HepG2 (cell line): Measurements from ENCODE around the gene ZBTB7B. TPM values are rescaled to one million over a fixed set of nuclear protein-coding genes. Genes with fewer than 3 reads are reported as not detected.

ENCODE experiments used
- ATM ChIP-seq: fragments of 450-650 bp; IDR thresholded peaks from 2 replicates; pipeline ENCODE4 v1.7.1; 2017; ENCODE audit warnings: mild to moderate bottlenecking, borderline replicate concordance
- CAMTA2 ChIP-seq: sonication (generic); formaldehyde crosslinking; IDR thresholded peaks from 2 replicates; pipeline ENCODE4 v1.4.0; 2020; ENCODE audit warnings: mild to moderate bottlenecking, missing genetic modification reagents, borderline replicate concordance
- GPN1 ChIP-seq: sonication (generic); formaldehyde crosslinking; IDR thresholded peaks from 2 replicates; pipeline ENCODE4 v1.5.1; 2020; ENCODE audit warnings: missing genetic modification reagents, borderline replicate concordance
- GTF3A ChIP-seq: sonication (generic); formaldehyde crosslinking; conservative IDR thresholded peaks from 2 replicates; pipeline ENCODE4 v1.4.0; 2020; ENCODE audit warnings: mild to moderate bottlenecking, missing genetic modification reagents
- HOXD1 ChIP-seq: sonication (generic); formaldehyde crosslinking; IDR thresholded peaks from 2 replicates; pipeline ENCODE4 v1.5.0; 2020; ENCODE audit warnings: missing genetic modification reagents
- KAT7 ChIP-seq: IDR thresholded peaks from 2 replicates; pipeline ENCODE4 v1.6.1; 2018; ENCODE audit warnings: borderline replicate concordance, missing compliant biosample characterization
- MEF2D ChIP-seq: sonication (generic); formaldehyde crosslinking; IDR thresholded peaks from 2 replicates; pipeline ENCODE4 v1.5.1; 2020; ENCODE audit warnings: mild to moderate bottlenecking, missing genetic modification reagents
- SKI ChIP-seq: fragments of 450-650 bp; IDR thresholded peaks from one replicate; pipeline ENCODE4 v1.6.1; 2018; ENCODE audit warnings: mild to moderate bottlenecking; ENCODE audit not compliant: partially characterized antibody
- TAF1 ChIP-seq: sonication (generic); formaldehyde crosslinking; IDR thresholded peaks from 2 replicates; pipeline ENCODE4 v1.4.0; 2020; ENCODE audit warnings: missing genetic modification reagents
- TOPORS ChIP-seq: sonication (generic); formaldehyde crosslinking; IDR thresholded peaks from 2 replicates; pipeline ENCODE4 v1.8.0; 2023; ENCODE audit warnings: mild to moderate bottlenecking, missing genetic modification reagents
- ZFP36 ChIP-seq: fragments of 150-350 bp; IDR thresholded peaks from 2 replicates; pipeline ENCODE4 v1.6.1; 2018; ENCODE audit warnings: borderline replicate concordance, low read length, low read depth; ENCODE audit not compliant: partially characterized antibody
- ZNF251 ChIP-seq: sonication (generic); formaldehyde crosslinking; IDR thresholded peaks from 2 replicates; pipeline ENCODE4 v1.9.0; 2021; ENCODE audit warnings: mild to moderate bottlenecking, missing genetic modification reagents
- ZNF367 ChIP-seq: sonication (generic); formaldehyde crosslinking; IDR thresholded peaks from 2 replicates; pipeline ENCODE4 v1.4.0; 2020; ENCODE audit warnings: missing genetic modification reagents, borderline replicate concordance
- ZNF644 ChIP-seq: IDR thresholded peaks from 2 replicates; pipeline ENCODE4 v1.6.1; 2016; ENCODE audit warnings: low read depth
- ZNF839 ChIP-seq: sonication (generic); formaldehyde crosslinking; IDR thresholded peaks from 2 replicates; pipeline ENCODE4 v1.4.0; 2020; ENCODE audit warnings: missing genetic modification reagents, mild to moderate bottlenecking, borderline replicate concordance
- ZSCAN12 ChIP-seq: sonication (generic); formaldehyde crosslinking; IDR thresholded peaks from 2 replicates; pipeline ENCODE4 v1.9.0; 2021; ENCODE audit warnings: mild to moderate bottlenecking, missing genetic modification reagents
- ZSCAN25 ChIP-seq: sonication (generic); formaldehyde crosslinking; IDR thresholded peaks from 2 replicates; pipeline ENCODE4 v1.8.0; 2022; ENCODE audit warnings: mild to moderate bottlenecking, missing genetic modification reagents
- polyA plus RNA-seq, 8 experiments: library from polyadenylated mRNA; depleted of rRNA in 3 of 8; stranded (reverse) in 7 of 8; unstranded in 1 of 8; fragments of >200 nt; fragmentation: Illumina TruSeq in 4 of 8; extraction: Trizol in 4 of 8; gene quantifications; 2 replicates each; pipeline versions ENCODE4 v1.2.1 to v1.2.3, GENCODE V29; 2011 to 2016; ENCODE audit warnings: low read depth in 4 of 8, missing spikeins in 1 of 8, mixed read lengths in 1 of 8; ENCODE audit not compliant: insufficient read depth in 1 of 8
- total RNA-seq, 5 experiments: library from RNA; depleted of rRNA; stranded (reverse); fragments of >200 nt; fragmentation: Illumina TruSeq; extraction: Trizol; gene quantifications; 2 replicates each; pipeline ENCODE4 v1.2.3, GENCODE V29; 2016; ENCODE audit warnings: low read depth in 1 of 5
- TF ChIP-seq, protein P1 (sequence below): sonication (generic); formaldehyde crosslinking; IDR thresholded peaks from 2 replicates; pipeline ENCODE4 v1.8.1; 2023; ENCODE audit warnings: mild to moderate bottlenecking, missing genetic modification reagents, borderline replicate concordance
- TF ChIP-seq, protein P2 (sequence below): sonication (generic); formaldehyde crosslinking; IDR thresholded peaks from 2 replicates; pipeline ENCODE4 v1.5.1; 2020; ENCODE audit warnings: mild to moderate bottlenecking, missing genetic modification reagents
- TF ChIP-seq, protein P3 (sequence below): IDR thresholded peaks from 2 replicates; pipeline ENCODE4 v1.4.0; 2020; ENCODE audit warnings: mild to moderate bottlenecking, missing genetic modification reagents
- TF ChIP-seq, protein P4 (sequence below): sonication (generic); formaldehyde crosslinking; conservative IDR thresholded peaks from 2 replicates; pipeline ENCODE4 v1.8.0; 2022; ENCODE audit warnings: low read depth, missing genetic modification reagents

Gene ZBTB7B
- total and polyA plus RNA-seq, 2 of the 13 experiments (the other 11 are each of a cell fraction or from before 2014, with no cell fraction given): 15.5 to 17.5 TPM

DNA sequence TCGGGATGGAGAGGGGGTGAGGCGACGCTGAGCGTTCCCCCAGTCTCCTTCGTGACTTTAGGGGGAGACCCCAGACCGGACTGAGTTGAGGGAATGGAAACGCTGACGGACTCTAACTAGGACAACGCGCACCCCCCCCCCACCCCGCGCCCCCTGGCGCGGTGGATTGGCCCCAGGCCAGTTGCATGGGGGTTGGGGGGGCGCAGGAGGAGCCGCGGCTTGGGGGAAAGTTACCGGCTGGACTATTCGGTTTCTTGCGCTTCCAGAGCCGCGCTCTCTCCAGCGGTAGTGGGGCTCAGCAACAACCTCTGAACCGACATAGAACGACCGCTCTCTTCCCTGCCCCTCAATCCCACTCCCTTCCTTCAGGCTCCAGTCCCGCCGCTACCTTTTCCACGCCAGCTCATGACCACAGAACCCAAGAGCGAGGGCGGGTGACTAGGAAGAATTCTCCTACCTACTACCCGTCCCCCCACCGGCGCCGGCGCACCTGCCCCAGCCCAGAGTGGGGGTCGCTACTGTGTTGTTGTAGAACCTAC is 694 bp downstream of the ZBTB7B start (continued):
- TF ChIP-seq, protein P1, sequence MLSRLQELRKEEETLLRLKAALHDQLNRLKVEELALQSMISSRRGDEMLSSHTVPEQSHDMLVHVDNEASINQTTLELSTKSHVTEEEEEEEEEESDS (CRISPR knock-in tag): no peak
- TF ChIP-seq ZFP36 (no peak), ZNF839 (CRISPR knock-in tag) (no peak), SKI (no peak), CAMTA2 (CRISPR knock-in tag) (no peak), ZNF251 (no peak), ZNF367 (CRISPR knock-in tag) (no peak), HOXD1 (CRISPR knock-in tag) (no peak), KAT7 (CRISPR knock-in tag) (no peak), MEF2D (peak; percentile 18; the same call in 1 of the 2 replicates), ZSCAN25 (CRISPR knock-in tag) (no peak), TAF1 (peak; percentile 57), GTF3A (CRISPR knock-in tag) (no peak), ATM (no peak), GPN1 (CRISPR knock-in tag) (no peak), ZNF644 (CRISPR knock-in tag) (no peak), ZSCAN12 (CRISPR knock-in tag) (no peak), TOPORS (CRISPR knock-in tag) (0 out of 2 replicates have a peak, but pooled peaks have one; percentile 30)
- TF ChIP-seq, protein P2, sequence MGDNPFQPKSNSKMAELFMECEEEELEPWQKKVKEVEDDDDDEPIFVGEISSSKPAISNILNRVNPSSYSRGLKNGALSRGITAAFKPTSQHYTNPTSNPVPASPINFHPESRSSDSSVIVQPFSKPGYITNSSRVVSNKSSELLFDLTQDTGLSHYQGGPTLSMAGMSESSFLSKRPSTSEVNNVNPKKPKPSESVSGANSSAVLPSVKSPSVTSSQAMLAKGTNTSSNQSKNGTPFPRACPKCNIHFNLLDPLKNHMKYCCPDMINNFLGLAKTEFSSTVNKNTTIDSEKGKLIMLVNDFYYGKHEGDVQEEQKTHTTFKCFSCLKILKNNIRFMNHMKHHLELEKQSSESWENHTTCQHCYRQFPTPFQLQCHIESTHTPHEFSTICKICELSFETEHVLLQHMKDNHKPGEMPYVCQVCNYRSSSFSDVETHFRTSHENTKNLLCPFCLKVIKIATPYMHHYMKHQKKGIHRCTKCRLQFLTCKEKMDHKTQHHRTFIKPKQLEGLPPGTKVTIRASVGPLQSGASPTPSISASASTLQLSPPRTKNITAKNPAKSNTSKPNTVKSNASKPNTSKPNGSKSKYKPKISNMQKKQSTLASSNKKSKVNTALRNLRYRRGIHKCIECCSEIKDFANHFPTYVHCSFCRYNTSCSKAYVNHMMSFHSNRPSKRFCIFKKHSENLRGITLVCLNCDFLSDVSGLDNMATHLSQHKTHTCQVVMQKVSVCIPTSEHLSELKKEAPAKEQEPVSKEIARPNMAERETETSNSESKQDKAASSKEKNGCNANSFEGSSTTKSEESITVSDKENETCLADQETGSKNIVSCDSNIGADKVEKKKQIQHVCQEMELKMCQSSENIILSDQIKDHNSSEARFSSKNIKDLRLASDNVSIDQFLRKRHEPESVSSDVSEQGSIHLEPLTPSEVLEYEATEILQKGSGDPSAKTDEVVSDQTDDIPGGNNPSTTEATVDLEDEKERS: peak; percentile 26; the same call in 1 of the 2 replicates
- TF ChIP-seq, protein P3, sequence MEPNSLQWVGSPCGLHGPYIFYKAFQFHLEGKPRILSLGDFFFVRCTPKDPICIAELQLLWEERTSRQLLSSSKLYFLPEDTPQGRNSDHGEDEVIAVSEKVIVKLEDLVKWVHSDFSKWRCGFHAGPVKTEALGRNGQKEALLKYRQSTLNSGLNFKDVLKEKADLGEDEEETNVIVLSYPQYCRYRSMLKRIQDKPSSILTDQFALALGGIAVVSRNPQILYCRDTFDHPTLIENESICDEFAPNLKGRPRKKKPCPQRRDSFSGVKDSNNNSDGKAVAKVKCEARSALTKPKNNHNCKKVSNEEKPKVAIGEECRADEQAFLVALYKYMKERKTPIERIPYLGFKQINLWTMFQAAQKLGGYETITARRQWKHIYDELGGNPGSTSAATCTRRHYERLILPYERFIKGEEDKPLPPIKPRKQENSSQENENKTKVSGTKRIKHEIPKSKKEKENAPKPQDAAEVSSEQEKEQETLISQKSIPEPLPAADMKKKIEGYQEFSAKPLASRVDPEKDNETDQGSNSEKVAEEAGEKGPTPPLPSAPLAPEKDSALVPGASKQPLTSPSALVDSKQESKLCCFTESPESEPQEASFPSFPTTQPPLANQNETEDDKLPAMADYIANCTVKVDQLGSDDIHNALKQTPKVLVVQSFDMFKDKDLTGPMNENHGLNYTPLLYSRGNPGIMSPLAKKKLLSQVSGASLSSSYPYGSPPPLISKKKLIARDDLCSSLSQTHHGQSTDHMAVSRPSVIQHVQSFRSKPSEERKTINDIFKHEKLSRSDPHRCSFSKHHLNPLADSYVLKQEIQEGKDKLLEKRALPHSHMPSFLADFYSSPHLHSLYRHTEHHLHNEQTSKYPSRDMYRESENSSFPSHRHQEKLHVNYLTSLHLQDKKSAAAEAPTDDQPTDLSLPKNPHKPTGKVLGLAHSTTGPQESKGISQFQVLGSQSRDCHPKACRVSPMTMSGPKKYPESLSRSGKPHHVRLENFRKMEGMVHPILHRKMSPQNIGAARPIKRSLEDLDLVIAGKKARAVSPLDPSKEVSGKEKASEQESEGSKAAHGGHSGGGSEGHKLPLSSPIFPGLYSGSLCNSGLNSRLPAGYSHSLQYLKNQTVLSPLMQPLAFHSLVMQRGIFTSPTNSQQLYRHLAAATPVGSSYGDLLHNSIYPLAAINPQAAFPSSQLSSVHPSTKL (CRISPR knock-in tag): no peak
- TF ChIP-seq, protein P4, sequence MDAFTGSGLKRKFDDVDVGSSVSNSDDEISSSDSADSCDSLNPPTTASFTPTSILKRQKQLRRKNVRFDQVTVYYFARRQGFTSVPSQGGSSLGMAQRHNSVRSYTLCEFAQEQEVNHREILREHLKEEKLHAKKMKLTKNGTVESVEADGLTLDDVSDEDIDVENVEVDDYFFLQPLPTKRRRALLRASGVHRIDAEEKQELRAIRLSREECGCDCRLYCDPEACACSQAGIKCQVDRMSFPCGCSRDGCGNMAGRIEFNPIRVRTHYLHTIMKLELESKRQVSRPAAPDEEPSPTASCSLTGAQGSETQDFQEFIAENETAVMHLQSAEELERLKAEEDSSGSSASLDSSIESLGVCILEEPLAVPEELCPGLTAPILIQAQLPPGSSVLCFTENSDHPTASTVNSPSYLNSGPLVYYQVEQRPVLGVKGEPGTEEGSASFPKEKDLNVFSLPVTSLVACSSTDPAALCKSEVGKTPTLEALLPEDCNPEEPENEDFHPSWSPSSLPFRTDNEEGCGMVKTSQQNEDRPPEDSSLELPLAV (CRISPR knock-in tag): no peak
